MCF 10A (cell line): ENCODE data around the gene MTERF4. TPM values are rescaled to one million over a fixed set of nuclear protein-coding genes. Genes with fewer than 3 reads are reported as not detected.

Source experiments
- BruUV-seq: library from RNA; stranded (reverse); fragments of 400-500 nt; replicated peaks from 2 replicates; lab custom pipeline; 2021; lab: Mats Ljungman, UMichigan
- CTCF ChIA-PET: fragments of 300-600 bp; sonication (Branson Sonifier 250); formaldehyde crosslinking; extraction: SDS; loops from one replicate; lab custom pipeline; 2021; ENCODE audit warnings: antibody characterized with exemption, inconsistent platforms; lab: Yijun Ruan, JAX
- POLR2A ChIA-PET: fragments of 300-600, 350-650 bp; sonication (Branson Sonifier 250); formaldehyde crosslinking; extraction: SDS; loops from one replicate; lab custom pipeline; 2020; ENCODE audit warnings: antibody characterized with exemption, inconsistent platforms; lab: Yijun Ruan, JAX
- DNase-seq: peaks from one replicate; pipeline ENCODE4 v3.0.0-alpha.2; 2018; ENCODE audit not compliant: unreplicated experiment
- H3K27ac Mint-ChIP-seq: one replicate; pipeline ENCODE4 v1.8.0; 2022; ENCODE audit warnings: mild to moderate bottlenecking, low read depth, mixed read lengths; ENCODE audit not compliant: unreplicated experiment
- H3K27me3 Mint-ChIP-seq: one replicate; pipeline ENCODE4 v1.8.0; 2022; ENCODE audit warnings: mixed read lengths; ENCODE audit not compliant: insufficient read depth, unreplicated experiment
- H3K36me3 Mint-ChIP-seq: one replicate; pipeline ENCODE4 v1.8.0; 2022; ENCODE audit warnings: mild to moderate bottlenecking, moderate library complexity, mixed read lengths; ENCODE audit not compliant: insufficient read depth, unreplicated experiment
- H3K4me1 Mint-ChIP-seq: one replicate; pipeline ENCODE4 v1.8.0; 2022; ENCODE audit warnings: mixed read lengths; ENCODE audit not compliant: insufficient read depth, unreplicated experiment
- H3K4me3 Mint-ChIP-seq: one replicate; pipeline ENCODE4 v1.8.0; 2022; ENCODE audit warnings: mild to moderate bottlenecking, moderate library complexity, mixed read lengths; ENCODE audit not compliant: unreplicated experiment
- H3K9me3 Mint-ChIP-seq: one replicate; pipeline ENCODE4 v1.8.0; 2022; ENCODE audit warnings: mixed read lengths; ENCODE audit not compliant: unreplicated experiment
- CTCF ChIP-seq: fragments of 200-600 bp; IDR thresholded peaks from one replicate; pipeline ENCODE4 v1.8.0; 2022; ENCODE audit warnings: antibody characterized with exemption, mild to moderate bottlenecking; ENCODE audit not compliant: unreplicated experiment
- intact Hi-C: fragments of 100-400 bp; cut with micrococcal nuclease; formaldehyde crosslinking; loops from 2 replicates; pipeline ENCODE4 v1.14.1; 2022
- total RNA-seq: library from RNA; stranded (reverse); gene quantifications from 2 replicates; pipeline ENCODE4 v1.2.3, GENCODE V29; 2022

MTERF4 gene
- total RNA-seq, 1 experiment from 2014 or later = 29.9 TPM

- intact Hi-C loops = no loop called here
- ChIA-PET CTCF (no interaction called here), POLR2A (no interaction called here)
- Mint-ChIP-seq H3K36me3 (peaks cover 6% of the 10 kb centered on the region), H3K27me3 (no peaks in the 10 kb centered on the region), H3K27ac (no peak overlapping the region), H3K4me1 (no peaks in the 10 kb centered on the region), H3K4me3 (no peak overlapping the region), H3K9me3 (no peaks in the 10 kb centered on the region)
- no peak for DNase-seq
- no peak for TF ChIP-seq CTCF
- no TSS peak for BruUV-seq
These were observed 28.2 kb upstream of the MTERF4 start for GRCh38 chr2:241130316-241130715.

DNA sequence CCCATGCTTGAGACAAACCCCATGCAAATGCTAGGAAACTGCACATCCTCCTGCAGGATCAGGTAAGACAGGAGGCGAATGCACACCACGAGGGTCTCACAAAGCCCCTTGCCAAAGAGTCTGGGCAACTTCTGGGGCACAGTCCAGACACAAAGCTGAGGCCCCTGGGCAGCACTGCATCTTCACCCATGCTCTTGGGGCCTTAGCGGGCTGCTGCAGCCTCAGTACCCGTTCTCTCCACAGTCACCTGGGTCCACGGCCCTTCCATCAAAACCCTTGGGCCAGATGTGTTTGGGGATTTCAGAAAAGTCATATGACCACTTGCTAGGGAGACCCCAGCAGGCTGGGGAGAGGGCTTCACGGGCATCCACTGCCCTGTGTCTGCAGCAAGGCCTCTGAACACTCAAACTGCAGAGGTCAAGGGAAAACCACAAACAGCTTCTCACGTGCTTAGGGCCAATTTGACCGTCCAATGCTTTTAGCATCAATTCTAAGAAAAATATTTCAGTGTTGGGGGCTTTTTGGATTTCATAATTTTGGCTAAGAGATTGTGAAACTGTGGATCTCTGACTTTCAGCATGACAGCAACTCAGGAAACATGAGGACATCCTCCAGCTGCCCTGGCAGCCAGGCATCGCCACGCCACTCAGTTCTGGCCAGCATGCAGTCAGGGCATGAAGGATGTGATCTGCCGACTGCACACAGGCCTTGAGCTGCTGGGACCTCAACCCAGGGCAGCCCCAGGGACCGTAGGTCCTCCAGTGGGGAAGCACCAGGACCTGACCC is 27.2 kb upstream of the MTERF4 start:
- no peak overlapping the region for H3K4me3 Mint-ChIP-seq
- H3K36me3 Mint-ChIP-seq = peaks cover 5% of the 10 kb centered on the region
- H3K4me1 Mint-ChIP-seq = no peaks in the 10 kb centered on the region
- POLR2A ChIA-PET = no interaction called here
- BruUV-seq = no TSS peak
- no peak for DNase-seq
- H3K27ac Mint-ChIP-seq = no peak overlapping the region
- CTCF ChIA-PET = no interaction called here
- no peak for TF ChIP-seq CTCF
- no peaks in the 10 kb centered on the region for H3K9me3 Mint-ChIP-seq
- H3K27me3 Mint-ChIP-seq = no peaks in the 10 kb centered on the region
- intact Hi-C loops = no loop called here

DNA sequence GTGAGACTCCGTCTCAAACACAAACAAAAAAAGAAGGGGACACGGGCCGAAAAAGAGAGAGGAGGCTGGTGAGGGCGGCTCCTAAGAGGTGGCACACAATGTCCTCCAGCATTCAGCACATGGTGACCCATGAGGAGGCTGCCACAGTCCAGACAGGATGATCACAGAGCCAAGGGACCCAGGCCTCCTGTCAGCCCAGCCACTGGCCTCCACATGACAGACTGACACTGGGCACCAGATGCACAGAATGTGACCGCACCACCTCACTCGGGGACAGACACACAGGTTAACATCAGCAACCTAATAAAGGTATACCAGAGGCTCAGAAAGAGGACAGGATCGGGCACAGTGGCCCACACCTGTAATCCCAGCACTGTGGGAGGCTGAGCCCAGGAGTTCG is 26.2 kb upstream of the MTERF4 start:
- BruUV-seq = no TSS peak

DNA sequence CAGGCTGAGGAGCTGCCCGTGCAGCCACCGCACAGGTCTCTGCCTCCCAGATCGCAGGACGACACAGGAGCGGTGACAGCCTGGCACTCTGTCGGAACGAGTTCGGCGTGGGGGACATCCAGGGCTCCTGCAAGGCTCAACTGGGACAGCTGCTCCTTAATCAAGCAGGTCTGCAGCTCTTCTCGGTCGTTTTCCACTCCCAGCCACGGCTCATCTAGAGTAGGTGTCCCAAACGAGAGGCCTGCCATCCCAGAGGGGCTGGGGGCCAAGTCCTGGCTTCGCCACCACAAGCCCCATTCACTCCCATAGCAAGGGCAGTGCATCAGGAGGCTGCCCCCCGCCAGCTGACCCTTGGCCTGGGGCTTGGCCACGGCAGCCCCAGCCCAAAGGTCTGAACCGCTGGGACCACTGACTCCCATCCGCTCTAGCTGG is 24.7 kb upstream of the MTERF4 start:
- POLR2A ChIA-PET = no interaction called here

More for the DNA sequence above, 26.2 kb upstream of the MTERF4 start:
- Mint-ChIP-seq H3K9me3 (no peaks in the 10 kb centered on the region), H3K36me3 (peaks cover 5% of the 10 kb centered on the region), H3K27ac (no peak overlapping the region), H3K4me3 (no peak overlapping the region), H3K27me3 (no peaks in the 10 kb centered on the region), H3K4me1 (no peaks in the 10 kb centered on the region)
- TF ChIP-seq CTCF = no peak
- ChIA-PET CTCF (no interaction called here), POLR2A (no interaction called here)
- DNase-seq = no peak
- intact Hi-C loops = no loop called here

More for the DNA sequence above, 24.7 kb upstream of the MTERF4 start:
- no TSS peak for BruUV-seq
- no peak for DNase-seq
- CTCF ChIA-PET = no interaction called here
- Mint-ChIP-seq H3K9me3 (no peaks in the 10 kb centered on the region), H3K4me3 (no peak overlapping the region), H3K27ac (no peak overlapping the region), H3K4me1 (no peaks in the 10 kb centered on the region), H3K27me3 (no peaks in the 10 kb centered on the region), H3K36me3 (no peaks in the 10 kb centered on the region)
- intact Hi-C loops = no loop called here
- no peak for TF ChIP-seq CTCF
